Activated naive CD4-positive, alpha-beta T cell treated with anti-CD3 and anti-CD28 coated beads, Interleukin-2, amount 10 ng/mL, durations not matched to agents 5 hours and 36 hours (primary cell): ENCODE data around the gene TSPAN31. TPM values are rescaled to one million over a fixed set of nuclear protein-coding genes. Genes with fewer than 3 reads are reported as not detected.

Experiments used
- microRNA-seq: library from miRNA; unstranded; fragments of <30 nt; microRNA quantifications from one replicate; pipeline ENCODE4 v1.2.0, GENCODE V29; 2022; ENCODE audit warnings: borderline microRNAs expressed, borderline replicate concordance
- total RNA-seq, 2 experiments: library from RNA; stranded (reverse); gene quantifications; one replicate each; pipeline ENCODE4 v1.2.3, GENCODE V29; 2021

Gene TSPAN31, protein sequence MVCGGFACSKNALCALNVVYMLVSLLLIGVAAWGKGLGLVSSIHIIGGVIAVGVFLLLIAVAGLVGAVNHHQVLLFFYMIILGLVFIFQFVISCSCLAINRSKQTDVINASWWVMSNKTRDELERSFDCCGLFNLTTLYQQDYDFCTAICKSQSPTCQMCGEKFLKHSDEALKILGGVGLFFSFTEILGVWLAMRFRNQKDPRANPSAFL
- 10 to 100 TPM; 17.8 to 19.3 TPM for total RNA-seq

GRCh38 chr12:57744777-57745484 lies at the start of gene TSPAN31:
Gene TSPAN31, plus strand, starts transcription at chr12:57745039. Its CDS starts 116 bp downstream, at chr12:57745155.

DNA sequence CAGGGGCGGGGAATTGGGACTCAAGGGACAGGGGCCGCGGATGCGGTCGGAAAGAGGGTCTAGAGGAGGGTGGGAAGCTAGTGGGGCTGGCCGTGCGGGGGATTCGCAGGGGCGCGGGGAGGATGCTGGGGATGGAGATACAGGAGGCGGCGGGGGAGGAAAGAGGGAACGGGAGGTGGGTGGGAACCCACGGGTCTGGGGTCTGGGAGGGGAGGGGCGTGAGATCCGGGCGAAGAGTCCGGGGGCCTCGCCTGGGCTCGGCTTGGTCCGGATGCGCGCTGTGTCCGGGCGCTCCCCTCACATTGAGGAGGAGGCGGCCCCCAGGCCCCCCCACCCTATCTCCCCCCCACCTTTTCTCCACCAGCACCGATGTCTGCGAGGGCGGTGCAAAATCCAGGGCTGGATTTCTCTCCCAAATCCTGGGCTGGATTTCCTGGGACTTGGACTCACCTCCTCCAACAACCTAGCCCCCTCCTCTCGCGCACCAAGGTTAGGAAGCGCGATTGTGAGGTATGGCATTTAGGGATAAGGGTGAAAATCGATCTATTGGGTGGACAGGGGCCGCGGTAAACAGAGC lies 6.1 kb upstream of the TSPAN31 start, which contains the start of gene AGAP2:
Gene AGAP2, minus strand, starts transcription at position 82 of the 577 bp plus-strand sequence. CDS start 496 bp downstream, outside the sequence.

GRCh38 chr12:57751788-57752667 lies 7.2 kb downstream of the TSPAN31 start, which contains the start of gene CDK4:
Gene CDK4, minus strand, starts transcription at chr12:57752310. Its CDS starts 593 bp downstream, at chr12:57751717.

DNA sequence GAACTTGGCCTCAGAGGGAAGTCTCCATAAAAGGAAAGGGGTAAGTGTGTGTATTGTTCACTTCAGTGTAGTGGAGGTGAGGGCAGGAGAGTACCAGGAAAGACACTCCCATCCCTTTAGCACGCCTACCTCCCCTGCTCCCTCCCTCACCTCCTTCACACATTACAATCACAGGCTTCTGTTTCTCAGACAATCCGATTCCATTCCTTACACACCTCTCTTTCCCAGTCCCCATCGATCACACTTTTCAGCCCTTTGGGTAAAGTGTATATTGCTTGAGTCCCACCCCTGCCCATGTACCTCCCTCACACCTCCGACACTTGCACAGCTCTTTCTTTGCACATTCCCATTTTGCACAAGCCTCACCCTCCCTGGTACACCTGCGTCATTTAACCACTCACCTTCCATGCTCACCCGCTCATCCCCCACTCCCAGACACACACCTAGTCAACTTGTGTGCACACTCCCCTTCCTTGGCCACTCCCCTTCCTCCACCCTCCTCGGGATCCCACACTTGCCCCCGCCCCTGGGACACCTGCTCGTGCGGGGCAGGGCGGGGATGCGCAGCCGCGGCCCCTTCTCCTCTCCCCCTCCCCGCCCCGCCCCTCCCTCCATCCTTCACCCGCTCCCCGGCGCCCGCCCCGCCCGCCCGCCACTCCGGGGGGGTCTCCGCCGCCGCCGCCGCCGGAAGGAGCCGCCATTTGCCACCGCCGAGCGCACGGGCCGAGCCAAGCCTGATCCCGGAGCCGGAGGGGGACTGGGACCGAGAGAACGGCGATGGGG lies 9.8 kb downstream of the TSPAN31 start, which contains the start of gene MARCHF9:
Gene MARCHF9, plus strand, starts transcription at position 693 of the 783 bp plus-strand sequence. CDS start 426 bp downstream, outside the sequence.

DNA sequence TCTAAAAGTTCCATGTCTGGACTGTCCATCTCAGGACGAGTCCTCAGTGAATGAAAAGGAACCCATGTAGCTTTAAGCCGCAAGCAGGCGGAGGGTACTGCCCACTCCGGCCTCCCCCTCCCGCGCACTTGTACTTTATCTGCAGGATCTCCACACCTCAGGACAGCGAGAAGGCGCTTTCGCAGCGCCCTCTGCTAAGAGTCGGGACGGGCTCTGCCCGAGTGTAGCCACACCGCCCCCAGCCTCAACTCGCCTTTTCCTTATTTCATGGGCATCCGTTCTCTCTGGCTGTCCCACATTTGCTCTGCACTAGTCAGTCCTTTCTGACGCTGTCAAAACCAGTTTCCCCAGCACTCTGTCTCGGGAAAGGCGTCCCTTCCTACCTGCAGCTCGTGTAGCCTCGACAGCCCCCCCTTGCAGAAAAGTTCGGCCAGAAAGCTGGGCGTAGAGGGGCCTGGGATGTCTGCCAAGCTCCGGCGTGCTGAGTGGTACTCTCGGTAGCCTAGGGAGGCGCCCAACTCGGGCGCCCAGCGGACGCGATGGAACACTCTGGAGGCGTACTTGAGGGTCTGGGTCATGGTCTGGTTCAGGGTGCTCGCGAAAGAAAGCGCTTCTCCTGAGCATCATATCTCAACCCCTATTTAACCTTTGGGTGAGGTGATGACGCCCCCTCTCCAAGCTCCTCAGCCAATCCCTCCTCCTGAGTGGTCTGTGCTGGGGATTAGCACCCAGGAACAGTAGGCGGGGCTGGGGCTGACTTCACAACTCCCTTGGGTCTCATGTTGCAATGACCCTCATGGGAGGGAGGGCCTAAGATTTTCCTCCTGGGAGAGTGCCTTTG lies 21.8 kb downstream of the TSPAN31 start, which contains the start of gene CYP27B1:
Gene CYP27B1, minus strand, starts transcription at position 615 of the 841 bp plus-strand sequence. Its CDS starts 37 bp downstream, at position 578.

DNA sequence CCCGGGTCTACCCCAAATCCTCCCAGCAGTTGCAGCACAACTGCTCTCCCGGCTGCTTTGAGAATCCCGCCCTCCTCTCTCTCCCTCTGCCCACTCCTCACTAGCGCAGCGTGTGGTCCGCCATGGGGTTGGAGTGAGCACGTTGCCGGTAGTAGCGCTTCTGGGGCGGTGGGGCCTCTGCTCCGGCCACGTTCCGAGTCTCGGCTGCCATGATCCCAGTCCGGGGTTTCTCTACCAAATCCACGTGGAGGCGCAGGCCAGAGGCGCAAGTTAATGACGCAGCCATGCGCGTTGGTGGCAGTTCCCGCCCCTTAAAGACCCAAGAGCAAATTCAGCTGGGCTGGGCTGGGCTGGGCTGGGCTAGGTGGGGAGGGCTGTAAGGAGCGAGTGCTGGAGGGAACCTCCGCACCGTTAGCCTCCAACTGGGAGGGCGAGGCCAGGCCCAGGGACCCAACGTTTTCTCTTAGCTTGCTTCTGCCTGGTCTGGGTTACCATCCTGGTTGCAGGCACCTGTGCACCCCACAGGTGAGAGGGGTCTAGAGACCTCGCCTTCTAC lies 27.1 kb downstream of the TSPAN31 start, which contains the start of gene METTL1:
Gene METTL1, minus strand, starts transcription at position 233 of the 556 bp plus-strand sequence. Its CDS starts 22 bp downstream, at position 211.

GRCh38 chr12:57772429-57773322 lies 27.8 kb downstream of the TSPAN31 start, which contains the start of gene EEF1AKMT3:
Gene EEF1AKMT3, plus strand, starts transcription at chr12:57772614. Its CDS starts 111 bp downstream, at chr12:57772725.

GRCh38 chr12:57782608-57783465 lies 38.0 kb downstream of the TSPAN31 start, which contains the start of gene TSFM:
Gene TSFM, plus strand, starts transcription at chr12:57782787. Its CDS starts 15 bp downstream, at chr12:57782802.

Small RNA genes lying within 50 kb of the gene (microRNA-seq; reads per million reads assigned to microRNA genes)
- gene MIR6759: not detected

Other genes starting within 250 kb of the TSPAN31 start
- 10 to 100 TPM; 18.4 to 19.2 TPM for gene DDIT3, start 224.5 kb upstream of the TSPAN31 start, total RNA-seq
- 10 to 100 TPM; 78.2 to 82.2 TPM for gene MBD6, start 222.2 kb upstream of the TSPAN31 start, total RNA-seq
- 10 to 100 TPM; 78.3 to 80.0 TPM for gene DCTN2, start 197.8 kb upstream of the TSPAN31 start, total RNA-seq
- gene KIF5A, start 195.0 kb upstream of the TSPAN31 start, total RNA-seq: under 1 TPM; 0.58 to 0.71 TPM
- 10 to 100 TPM; 16.8 to 18.3 TPM for gene PIP4K2C, start 153.8 kb upstream of the TSPAN31 start, total RNA-seq
- gene DTX3, start 140.2 kb upstream of the TSPAN31 start, total RNA-seq: 10 to 100 TPM; 22.1 to 24.5 TPM
- gene ARHGEF25, start 133.6 kb upstream of the TSPAN31 start, total RNA-seq: 1 to 10 TPM in 1 of 2 experiments, under 1 TPM in 1; 0.76 to 1.1 TPM
- under 1 TPM; 0.33 to 0.63 TPM for gene B4GALNT1, start 111.8 kb upstream of the TSPAN31 start, total RNA-seq
- gene OS9, start 50.9 kb upstream of the TSPAN31 start, total RNA-seq: 100 to 1,000 TPM; 133 to 136 TPM
- gene AGAP2, start 6.3 kb upstream of the TSPAN31 start, total RNA-seq: 10 to 100 TPM; 66.7 to 68.6 TPM
- gene CDK4, start 7.3 kb downstream of the TSPAN31 start, total RNA-seq: 10 to 100 TPM; 77.6 to 85.6 TPM
- 10 to 100 TPM; 32.3 to 34.0 TPM for gene MARCHF9, start 10.1 kb downstream of the TSPAN31 start, total RNA-seq
- 1 to 10 TPM; 2.0 to 2.2 TPM for gene CYP27B1, start 22.0 kb downstream of the TSPAN31 start, total RNA-seq
- gene METTL1, start 27.1 kb downstream of the TSPAN31 start, total RNA-seq: 10 to 100 TPM; 15.4 to 16.0 TPM
- gene EEF1AKMT3, start 27.6 kb downstream of the TSPAN31 start, total RNA-seq: 1 to 10 TPM; 4.0 to 4.5 TPM
- 10 to 100 TPM; 25.6 to 27.8 TPM for gene TSFM, start 37.7 kb downstream of the TSPAN31 start, total RNA-seq
- 1 to 10 TPM; 3.4 to 3.7 TPM for gene AVIL, start 73.7 kb downstream of the TSPAN31 start, total RNA-seq
- 100 to 1,000 TPM; 157 to 159 TPM for gene CTDSP2, start 101.7 kb downstream of the TSPAN31 start, total RNA-seq
- 10 to 100 TPM; 12.9 to 15.0 TPM for gene ATP23, start 196.5 kb downstream of the TSPAN31 start, total RNA-seq